B cell (primary cell): ENCODE data around the gene BAZ1B.

Experiments
- CTCF ChIP-seq: fragments of 200-600 bp; IDR thresholded peaks from one replicate; pipeline ENCODE4 v1.8.0; 2022; ENCODE audit warnings: antibody characterized with exemption, mild to moderate bottlenecking
- EZH2 ChIP-seq: IDR thresholded peaks from 2 replicates; pipeline ENCODE4 v1.6.1; 2012; ENCODE audit warnings: borderline replicate concordance, low read depth, mild to moderate bottlenecking, moderate library complexity, low read length; ENCODE audit not compliant: insufficient read depth, poor library complexity, severe bottlenecking

GRCh38 chr7:73518470-73518869 lies 3.6 kb downstream of the BAZ1B start:
- TF ChIP-seq CTCF (no peak), EZH2 (no peak)
